Cardiac muscle cell (in vitro differentiated cells and primary cell): ENCODE measurements around the gene KLHL21. TPM values are rescaled to one million over a fixed set of nuclear protein-coding genes. Genes with fewer than 3 reads are reported as not detected.

ENCODE experiments used
- DNase-seq, 2 donors: peaks; one replicate each; pipeline versions ENCODE4 v3.0.0 to v3.0.0-alpha.2; 2010 to 2017; ENCODE audit warnings: low read depth in 1 of 2, low spot score in 1 of 2
- H3K27ac ChIP-seq: fragments of 200-600 bp; sonication (generic); 2 replicates; pipeline ENCODE4 v1.5.1; 2016
- H3K27me3 ChIP-seq: fragments of 200-600 bp; sonication (generic); 2 replicates; pipeline ENCODE4 v1.6.0; 2016; ENCODE audit warnings: control low read depth
- H3K36me3 ChIP-seq: fragments of 200-600 bp; sonication (generic); 2 replicates; pipeline ENCODE4 v1.5.1; 2016; ENCODE audit warnings: control low read depth
- H3K4me1 ChIP-seq: fragments of 200-600 bp; sonication (generic); 2 replicates; pipeline ENCODE4 v1.8.1; 2017; ENCODE audit warnings: low read depth, mild to moderate bottlenecking, mixed run types
- H3K4me3 ChIP-seq: fragments of 200-600 bp; sonication (generic); 2 replicates; pipeline ENCODE4 v1.5.1; 2016; ENCODE audit warnings: mild to moderate bottlenecking
- H3K9me3 ChIP-seq: fragments of 200-600 bp; sonication (generic); 2 replicates; pipeline ENCODE4 v1.5.1; 2017; ENCODE audit warnings: low read depth, mild to moderate bottlenecking, control low read depth
- CTCF ChIP-seq: IDR thresholded peaks from 2 replicates; pipeline ENCODE4 v1.5.1; 2012; ENCODE audit warnings: low read depth, mild to moderate bottlenecking, low read length
- polyA plus RNA-seq: library from polyadenylated mRNA; unstranded; fragments of >200 nt; fragmentation: Nextera tagmentation; extraction: Ambion mirVana; gene quantifications from 2 replicates; pipeline ENCODE4 v1.2.1, GENCODE V29; 2016
- total RNA-seq: library from RNA; depleted of rRNA; stranded (reverse); fragments of >200 nt; gene quantifications from 2 replicates; pipeline ENCODE4 v1.2.3, GENCODE V29; 2016

Gene KLHL21
- total and polyA plus RNA-seq, 2 experiments from 2014 or later, result 40.6 to 90.5 TPM

- no peak overlapping the region for H3K27ac ChIP-seq
- no peaks in the 10 kb centered on the region for H3K4me1 ChIP-seq
- H3K4me3 ChIP-seq, result no peak overlapping the region
- H3K36me3 ChIP-seq, result peaks cover 61% of the 10 kb centered on the region
- no peak for DNase-seq
- H3K27me3 ChIP-seq, result no peaks in the 10 kb centered on the region
- H3K9me3 ChIP-seq, result no peaks in the 10 kb centered on the region
- no peak for TF ChIP-seq CTCF
Observed at GRCh38 chr1:6590046-6590445, 12.6 kb downstream of the KLHL21 start.

- no peaks in the 10 kb centered on the region for H3K4me1 ChIP-seq
- no peaks in the 10 kb centered on the region for H3K27me3 ChIP-seq
- DNase-seq, result no peak
- H3K9me3 ChIP-seq, result no peaks in the 10 kb centered on the region
- no peak for TF ChIP-seq CTCF
- H3K4me3 ChIP-seq, result no peak overlapping the region
- H3K27ac ChIP-seq, result peak overlapping the region; percentile 38
- H3K36me3 ChIP-seq, result peaks cover 52% of the 10 kb centered on the region
Observed at GRCh38 chr1:6588893-6589520, 13.7 kb downstream of the KLHL21 start.

GRCh38 chr1:6588128-6588892 is 14.4 kb downstream of the KLHL21 start:
- no peaks in the 10 kb centered on the region for H3K27me3 ChIP-seq
- TF ChIP-seq CTCF, result no peak
- H3K36me3 ChIP-seq, result peaks cover 45% of the 10 kb centered on the region

GRCh38 chr1:6587261-6588005 is 15.2 kb downstream of the KLHL21 start:
- no peak for TF ChIP-seq CTCF
- no peaks in the 10 kb centered on the region for H3K27me3 ChIP-seq
- no peaks in the 10 kb centered on the region for H3K4me1 ChIP-seq
- no peak for DNase-seq
- no peaks in the 10 kb centered on the region for H3K9me3 ChIP-seq
- H3K27ac ChIP-seq, result peak overlapping the region; percentile 38
- no peak overlapping the region for H3K4me3 ChIP-seq
- peaks cover 36% of the 10 kb centered on the region for H3K36me3 ChIP-seq

More at GRCh38 chr1:6588128-6588892, 14.4 kb downstream of the KLHL21 start:
- H3K9me3 ChIP-seq, result no peaks in the 10 kb centered on the region
- DNase-seq, result no peak
- peak overlapping the region; percentile 38 for H3K27ac ChIP-seq
- no peak overlapping the region for H3K4me3 ChIP-seq
- H3K4me1 ChIP-seq, result no peaks in the 10 kb centered on the region

GRCh38 chr1:6586404-6586816 is 16.3 kb downstream of the KLHL21 start:
- H3K4me1 ChIP-seq, result peaks cover 4% of the 10 kb centered on the region
- H3K36me3 ChIP-seq, result peaks cover 36% of the 10 kb centered on the region
- H3K27ac ChIP-seq, result peak overlapping the region; percentile 51
- DNase-seq, result no peak
- no peak for TF ChIP-seq CTCF
- H3K27me3 ChIP-seq, result no peaks in the 10 kb centered on the region
- no peaks in the 10 kb centered on the region for H3K9me3 ChIP-seq
- H3K4me3 ChIP-seq, result no peak overlapping the region
